ENCODE measurements around the gene NLRP8.
"Not testable (repeated sequence)": the region's sequence is repeated elsewhere in the genome, so short reads cannot be mapped to it uniquely, and the experiment has no call there.

Gene NLRP8

GRCh38 chr19:55930996-55931515 lies 16.6 kb upstream of the NLRP8 start:
- Mint-ChIP-seq H3K27ac (ENCODE audit: low read depth) (no peak overlapping the region), H3K27me3 (peaks cover 18% of the 10 kb centered on the region), H3K9me3 (peaks cover 19% of the 10 kb centered on the region), H3K4me1 (no peaks in the 10 kb centered on the region), H3K4me3 (no peak overlapping the region), H3K36me3 (ENCODE audit: insufficient read depth) (peaks cover 4% of the 10 kb centered on the region)
- ATAC-seq (replicated peaks; ENCODE audit: extremely low read depth, poor library complexity, severe bottlenecking) (no peak), DNase-seq (ENCODE audit: low spot score in 2 of 2) (no peak)

GRCh38 chr19:55931936-55932386 lies 15.7 kb upstream of the NLRP8 start, which contains the start of gene NLRP13:
Gene NLRP13 (minus strand): TSS chr19:55932336. CDS start chr19:55932311, 25 bp downstream.
- no peak within 1 kb of the TSS for H3K4me3 Mint-ChIP-seq
- DNase-seq (ENCODE audit: low spot score in 2 of 2) (no peak), ATAC-seq (replicated peaks; ENCODE audit: extremely low read depth, poor library complexity, severe bottlenecking) (no peak)
- H3K9me3 Mint-ChIP-seq, result peaks cover 19% of the 10 kb centered on the region
- no peaks in the 10 kb centered on the region for H3K4me1 Mint-ChIP-seq
- H3K27ac Mint-ChIP-seq (ENCODE audit: low read depth), result no peak within 1 kb of the TSS
- peaks cover 17% of the 10 kb centered on the region for H3K27me3 Mint-ChIP-seq
- peaks cover 4% of the 10 kb centered on the region for H3K36me3 Mint-ChIP-seq (ENCODE audit: insufficient read depth)

GRCh38 chr19:55935206-55935605 lies 12.4 kb upstream of the NLRP8 start:
- H3K4me1 Mint-ChIP-seq, result no peaks in the 10 kb centered on the region
- H3K9me3 Mint-ChIP-seq, result peaks cover 14% of the 10 kb centered on the region
- ATAC-seq (replicated peaks; ENCODE audit: extremely low read depth, poor library complexity, severe bottlenecking), result no peak
- no peak for DNase-seq (ENCODE audit: low spot score in 2 of 2)
- H3K4me3 Mint-ChIP-seq, result no peak overlapping the region
- peaks cover 17% of the 10 kb centered on the region for H3K27me3 Mint-ChIP-seq
- H3K27ac Mint-ChIP-seq (ENCODE audit: low read depth), result no peak overlapping the region
- H3K36me3 Mint-ChIP-seq (ENCODE audit: insufficient read depth), result peaks cover 4% of the 10 kb centered on the region

GRCh38 chr19:55939206-55939605 lies 8.4 kb upstream of the NLRP8 start:
- ATAC-seq (replicated peaks; ENCODE audit: extremely low read depth, poor library complexity, severe bottlenecking) (no peak), DNase-seq (ENCODE audit: low spot score in 2 of 2) (no peak)
- Mint-ChIP-seq H3K27ac (ENCODE audit: low read depth) (no peak overlapping the region), H3K36me3 (ENCODE audit: insufficient read depth) (peaks cover 6% of the 10 kb centered on the region), H3K4me1 (no peaks in the 10 kb centered on the region), H3K9me3 (peaks cover 12% of the 10 kb centered on the region), H3K27me3 (peaks cover 8% of the 10 kb centered on the region), H3K4me3 (no peak overlapping the region)

- Mint-ChIP-seq H3K36me3 (ENCODE audit: insufficient read depth) (peaks cover 3% of the 10 kb centered on the region), H3K4me3 (no peak overlapping the region), H3K9me3 (peaks cover 6% of the 10 kb centered on the region)
Measured at GRCh38 chr19:55940306-55940705, 7.3 kb upstream of the NLRP8 start.

GRCh38 chr19:55950566-55950965 lies 2.9 kb downstream of the NLRP8 start:
- not testable (repeated sequence) for H3K9me3 Mint-ChIP-seq; H3K27me3 Mint-ChIP-seq; H3K27ac Mint-ChIP-seq (ENCODE audit: low read depth); H3K4me3 Mint-ChIP-seq; DNase-seq (ENCODE audit: low spot score in 2 of 2); H3K4me1 Mint-ChIP-seq; H3K36me3 Mint-ChIP-seq (ENCODE audit: insufficient read depth); ATAC-seq (replicated peaks; ENCODE audit: extremely low read depth, poor library complexity, severe bottlenecking)

More at GRCh38 chr19:55940306-55940705, 7.3 kb upstream of the NLRP8 start:
- Mint-ChIP-seq H3K27ac (ENCODE audit: low read depth) (no peak overlapping the region), H3K4me1 (no peaks in the 10 kb centered on the region), H3K27me3 (no peaks in the 10 kb centered on the region)
- DNase-seq (ENCODE audit: low spot score in 2 of 2) (no peak), ATAC-seq (replicated peaks; ENCODE audit: extremely low read depth, poor library complexity, severe bottlenecking) (no peak)

- Mint-ChIP-seq H3K4me1 (no peaks in the 10 kb centered on the region), H3K27me3 (no peaks in the 10 kb centered on the region), H3K4me3 (no peak overlapping the region), H3K9me3 (no peaks in the 10 kb centered on the region), H3K27ac (ENCODE audit: low read depth) (no peak overlapping the region), H3K36me3 (ENCODE audit: insufficient read depth) (no peaks in the 10 kb centered on the region)
- DNase-seq (ENCODE audit: low spot score in 2 of 2) (no peak), ATAC-seq (replicated peaks; ENCODE audit: extremely low read depth, poor library complexity, severe bottlenecking) (no peak)
Measured at GRCh38 chr19:55956431-55956830, 8.8 kb downstream of the NLRP8 start.

- ATAC-seq (replicated peaks; ENCODE audit: extremely low read depth, poor library complexity, severe bottlenecking) (no peak), DNase-seq (ENCODE audit: low spot score in 2 of 2) (no peak)
- H3K36me3 Mint-ChIP-seq (ENCODE audit: insufficient read depth), result no peaks in the 10 kb centered on the region
- no peaks in the 10 kb centered on the region for H3K4me1 Mint-ChIP-seq
- no peak overlapping the region for H3K27ac Mint-ChIP-seq (ENCODE audit: low read depth)
- no peak overlapping the region for H3K4me3 Mint-ChIP-seq
- H3K9me3 Mint-ChIP-seq, result no peaks in the 10 kb centered on the region
- no peaks in the 10 kb centered on the region for H3K27me3 Mint-ChIP-seq
Measured at GRCh38 chr19:55958356-55958755, 10.7 kb downstream of the NLRP8 start.

GRCh38 chr19:55959996-55960675 lies 12.5 kb downstream of the NLRP8 start:
- H3K4me3 Mint-ChIP-seq, result no peak overlapping the region
- H3K27me3 Mint-ChIP-seq, result no peaks in the 10 kb centered on the region
- no peaks in the 10 kb centered on the region for H3K4me1 Mint-ChIP-seq
- DNase-seq (ENCODE audit: low spot score in 2 of 2) (no peak), ATAC-seq (replicated peaks; ENCODE audit: extremely low read depth, poor library complexity, severe bottlenecking) (no peak)
- no peaks in the 10 kb centered on the region for H3K9me3 Mint-ChIP-seq
- H3K27ac Mint-ChIP-seq (ENCODE audit: low read depth), result no peak overlapping the region
- H3K36me3 Mint-ChIP-seq (ENCODE audit: insufficient read depth), result no peaks in the 10 kb centered on the region

- DNase-seq (ENCODE audit: low spot score in 2 of 2), result no peak
- no peaks in the 10 kb centered on the region for H3K4me1 Mint-ChIP-seq
- H3K4me3 Mint-ChIP-seq, result no peak overlapping the region
- ATAC-seq (replicated peaks; ENCODE audit: extremely low read depth, poor library complexity, severe bottlenecking), result no peak
- H3K36me3 Mint-ChIP-seq (ENCODE audit: insufficient read depth), result no peaks in the 10 kb centered on the region
- no peaks in the 10 kb centered on the region for H3K27me3 Mint-ChIP-seq
- H3K27ac Mint-ChIP-seq (ENCODE audit: low read depth), result no peak overlapping the region
- H3K9me3 Mint-ChIP-seq, result peaks cover 5% of the 10 kb centered on the region
Measured at GRCh38 chr19:55962186-55962585, 14.6 kb downstream of the NLRP8 start.

GRCh38 chr19:55973982-55974381 lies 26.4 kb downstream of the NLRP8 start:
- Mint-ChIP-seq H3K4me3 (no peak overlapping the region), H3K36me3 (ENCODE audit: insufficient read depth) (no peaks in the 10 kb centered on the region), H3K27me3 (peaks cover 11% of the 10 kb centered on the region), H3K4me1 (no peaks in the 10 kb centered on the region), H3K9me3 (peaks cover 18% of the 10 kb centered on the region), H3K27ac (ENCODE audit: low read depth) (no peak overlapping the region)
- no peak for ATAC-seq (replicated peaks; ENCODE audit: extremely low read depth, poor library complexity, severe bottlenecking)
- DNase-seq (ENCODE audit: low spot score in 2 of 2), result no peak

- no peaks in the 10 kb centered on the region for H3K9me3 Mint-ChIP-seq
- no peaks in the 10 kb centered on the region for H3K4me1 Mint-ChIP-seq
- H3K4me3 Mint-ChIP-seq, result no peak overlapping the region
- ATAC-seq (replicated peaks; ENCODE audit: extremely low read depth, poor library complexity, severe bottlenecking) (no peak), DNase-seq (ENCODE audit: low spot score in 2 of 2) (no peak)
- peaks cover 16% of the 10 kb centered on the region for H3K27me3 Mint-ChIP-seq
- H3K27ac Mint-ChIP-seq (ENCODE audit: low read depth), result no peak overlapping the region
- H3K36me3 Mint-ChIP-seq (ENCODE audit: insufficient read depth), result no peaks in the 10 kb centered on the region
Measured at GRCh38 chr19:55980415-55980814, 32.8 kb downstream of the NLRP8 start.

- no peak for ATAC-seq (replicated peaks; ENCODE audit: extremely low read depth, poor library complexity, severe bottlenecking)
- H3K27me3 Mint-ChIP-seq, result peaks cover 8% of the 10 kb centered on the region
- H3K4me1 Mint-ChIP-seq, result no peaks in the 10 kb centered on the region
- H3K27ac Mint-ChIP-seq (ENCODE audit: low read depth), result no peak overlapping the region
- H3K36me3 Mint-ChIP-seq (ENCODE audit: insufficient read depth), result no peaks in the 10 kb centered on the region
- DNase-seq (ENCODE audit: low spot score in 2 of 2), result no peak
- H3K4me3 Mint-ChIP-seq, result no peak overlapping the region
- H3K9me3 Mint-ChIP-seq, result no peaks in the 10 kb centered on the region
Measured at GRCh38 chr19:55985254-55985653, 37.6 kb downstream of the NLRP8 start.

Data from central memory CD8-positive, alpha-beta T cell (primary cell).